BJ (cell line): Measurements from ENCODE around the gene BRCC3. TPM values are rescaled to one million over a fixed set of nuclear protein-coding genes. Genes with fewer than 3 reads are reported as not detected.

Experiments used
- CTCF ChIA-PET: fragments of 350-600 bp; formaldehyde crosslinking; extraction: SDS; loops from one replicate; lab custom pipeline; 2021; ENCODE audit warnings: antibody characterized with exemption, inconsistent platforms; lab: Yijun Ruan, JAX
- POLR2A ChIA-PET: fragments of 300-600 bp; sonication (Branson Sonifier 250); formaldehyde crosslinking; extraction: SDS; loops from one replicate; lab custom pipeline; 2021; ENCODE audit warnings: antibody characterized with exemption; lab: Charles Lee
- DNase-seq: peaks from one replicate; pipeline ENCODE4 v3.0.0-alpha.2; 2011; ENCODE audit warnings: low read depth
- H3K27me3 ChIP-seq: 2 replicates; pipeline ENCODE4 v1.6.0; 2011; ENCODE audit warnings: low read length; ENCODE audit not compliant: control insufficient read depth, insufficient read depth
- H3K36me3 ChIP-seq: 2 replicates; pipeline ENCODE4 v1.5.1; 2011; ENCODE audit warnings: low read length; ENCODE audit not compliant: control insufficient read depth, insufficient read depth
- H3K4me3 ChIP-seq: 2 replicates; pipeline ENCODE4 v1.5.1; 2011; ENCODE audit warnings: low read depth, mild to moderate bottlenecking, control low read depth, low read length
- polyA plus RNA-seq: library from polyadenylated mRNA; depleted of rRNA; stranded (reverse); fragments of >200 nt; gene quantifications from 2 replicates; pipeline ENCODE4 v1.2.3, GENCODE V29; 2011
- TF ChIP-seq, protein P1 (sequence below): IDR thresholded peaks from 2 replicates; pipeline ENCODE4 v1.5.1; 2011; ENCODE audit warnings: low read depth, mild to moderate bottlenecking, control low read depth, inconsistent platforms, low read length, moderate library complexity; ENCODE audit not compliant: insufficient read depth

BRCC3 gene
- polyA plus RNA-seq, 1 experiment: 11.6 TPM

DNA sequence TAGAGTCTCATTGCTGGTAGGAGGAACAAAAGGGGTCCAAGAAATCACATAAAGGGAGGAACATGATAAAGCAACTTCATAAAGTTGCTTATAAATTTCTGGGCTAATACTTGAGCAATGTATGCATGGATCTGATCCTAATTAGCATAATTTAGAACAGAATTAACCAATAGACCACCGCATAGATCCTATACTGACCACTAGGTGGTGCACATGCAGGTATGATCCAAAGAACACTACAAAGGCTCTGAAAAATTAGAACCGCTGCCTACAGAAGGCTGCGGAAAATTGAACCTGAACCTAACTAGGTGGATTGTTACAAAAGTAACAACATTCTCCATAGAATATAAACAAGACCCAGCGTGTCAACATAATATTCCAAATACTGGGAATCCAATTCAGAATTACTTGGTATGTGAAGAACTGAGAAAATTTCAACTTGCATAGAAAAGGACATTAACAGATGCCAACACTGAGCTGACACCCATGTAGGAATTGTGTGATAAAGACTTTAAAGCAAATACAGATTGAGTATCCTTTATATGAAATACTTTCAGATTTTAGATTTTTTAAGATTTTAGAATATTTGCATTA is 23.3 kb downstream of the BRCC3 start:
- Histone ChIP-seq H3K36me3 (no peaks in the 10 kb centered on the region), H3K4me3 (no peak overlapping the region), H3K27me3 (no peaks in the 10 kb centered on the region)
- CTCF ChIA-PET: interaction anchor here (0.7 to 1.8 kb wide), 8 partner anchors 9 to 125 kb away, joined by 3 to 5 read pairs (median 4); partner anchors contain the start of gene BRCC3
- POLR2A ChIA-PET: no interaction called here
- TF ChIP-seq, protein P1, sequence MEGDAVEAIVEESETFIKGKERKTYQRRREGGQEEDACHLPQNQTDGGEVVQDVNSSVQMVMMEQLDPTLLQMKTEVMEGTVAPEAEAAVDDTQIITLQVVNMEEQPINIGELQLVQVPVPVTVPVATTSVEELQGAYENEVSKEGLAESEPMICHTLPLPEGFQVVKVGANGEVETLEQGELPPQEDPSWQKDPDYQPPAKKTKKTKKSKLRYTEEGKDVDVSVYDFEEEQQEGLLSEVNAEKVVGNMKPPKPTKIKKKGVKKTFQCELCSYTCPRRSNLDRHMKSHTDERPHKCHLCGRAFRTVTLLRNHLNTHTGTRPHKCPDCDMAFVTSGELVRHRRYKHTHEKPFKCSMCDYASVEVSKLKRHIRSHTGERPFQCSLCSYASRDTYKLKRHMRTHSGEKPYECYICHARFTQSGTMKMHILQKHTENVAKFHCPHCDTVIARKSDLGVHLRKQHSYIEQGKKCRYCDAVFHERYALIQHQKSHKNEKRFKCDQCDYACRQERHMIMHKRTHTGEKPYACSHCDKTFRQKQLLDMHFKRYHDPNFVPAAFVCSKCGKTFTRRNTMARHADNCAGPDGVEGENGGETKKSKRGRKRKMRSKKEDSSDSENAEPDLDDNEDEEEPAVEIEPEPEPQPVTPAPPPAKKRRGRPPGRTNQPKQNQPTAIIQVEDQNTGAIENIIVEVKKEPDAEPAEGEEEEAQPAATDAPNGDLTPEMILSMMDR: peak; percentile 61
- DNase-seq: no peak

DNA sequence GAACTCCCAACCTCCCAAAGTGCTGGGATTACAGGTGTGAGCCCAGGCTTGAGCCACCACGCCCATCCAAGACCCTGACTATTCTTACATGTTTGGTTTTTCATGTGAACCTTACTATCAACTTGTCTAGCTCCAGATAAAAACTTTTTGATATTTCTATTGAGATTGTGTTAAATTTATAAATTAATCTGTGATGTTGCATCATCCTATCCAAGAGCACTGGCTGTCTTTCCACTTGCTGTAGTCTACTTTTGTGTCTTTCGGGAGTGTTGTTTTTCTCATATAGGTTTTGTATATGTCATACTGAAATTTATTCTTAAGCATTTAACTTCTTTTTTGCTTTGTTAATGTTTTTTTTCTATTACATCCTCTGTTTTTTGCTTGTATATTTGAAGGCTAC is 34.6 kb downstream of the BRCC3 start:
- H3K4me3 ChIP-seq: no peak overlapping the region
- DNase-seq: no peak
- POLR2A ChIA-PET: no interaction called here
- H3K36me3 ChIP-seq: no peaks in the 10 kb centered on the region
- CTCF ChIA-PET: interaction anchor here (1.3 kb wide), 1 partner anchor 11 kb away, joined by 4 read pairs; no protein-coding TSS in a partner anchor
- TF ChIP-seq, protein P1: no peak
- no peaks in the 10 kb centered on the region for H3K27me3 ChIP-seq

DNA sequence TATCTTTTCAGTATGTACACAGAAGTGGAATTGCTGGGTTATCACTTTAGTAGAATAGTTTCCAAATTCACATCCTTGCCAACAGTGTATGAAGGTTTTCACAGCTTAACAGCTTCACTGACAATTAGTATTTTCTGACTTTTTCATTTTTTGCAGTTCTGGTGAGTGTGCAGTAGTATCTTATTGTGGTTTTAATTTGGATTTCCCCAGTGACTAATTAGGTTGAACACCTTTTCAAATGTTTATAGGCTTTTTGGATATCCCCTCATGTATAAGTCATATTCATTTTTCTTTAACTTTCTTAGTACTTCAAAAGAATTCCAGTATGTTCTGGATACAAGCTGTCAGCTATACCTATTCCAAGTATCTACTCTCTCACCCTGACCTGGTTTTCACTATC is 37.1 kb downstream of the BRCC3 start:
- POLR2A ChIA-PET: no interaction called here
- H3K4me3 ChIP-seq: no peak overlapping the region

DNA sequence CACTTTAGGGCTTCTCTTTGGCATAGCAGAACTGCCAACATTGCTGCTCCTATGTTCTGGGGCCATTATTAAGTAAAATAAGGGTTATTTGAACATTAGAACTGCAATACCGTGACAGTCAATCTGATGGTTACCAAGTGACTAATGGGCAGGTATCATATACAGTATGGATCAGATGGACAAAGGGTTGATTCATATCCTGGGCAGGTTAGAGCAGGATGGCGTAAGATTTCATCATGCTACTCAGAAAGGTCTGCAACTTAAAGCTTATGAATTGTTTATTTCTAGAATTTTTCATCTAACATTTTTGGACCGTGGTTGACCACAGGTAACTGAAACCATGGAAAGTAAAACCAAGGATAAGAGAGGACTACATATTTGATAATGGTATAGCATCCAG is 40.9 kb downstream of the BRCC3 start:
- DNase-seq: no peak

More for the DNA sequence above, 37.1 kb downstream of the BRCC3 start:
- Histone ChIP-seq H3K36me3 (no peaks in the 10 kb centered on the region), H3K27me3 (no peaks in the 10 kb centered on the region)
- TF ChIP-seq, protein P1: no peak
- CTCF ChIA-PET: no interaction called here
- no peak for DNase-seq

DNA sequence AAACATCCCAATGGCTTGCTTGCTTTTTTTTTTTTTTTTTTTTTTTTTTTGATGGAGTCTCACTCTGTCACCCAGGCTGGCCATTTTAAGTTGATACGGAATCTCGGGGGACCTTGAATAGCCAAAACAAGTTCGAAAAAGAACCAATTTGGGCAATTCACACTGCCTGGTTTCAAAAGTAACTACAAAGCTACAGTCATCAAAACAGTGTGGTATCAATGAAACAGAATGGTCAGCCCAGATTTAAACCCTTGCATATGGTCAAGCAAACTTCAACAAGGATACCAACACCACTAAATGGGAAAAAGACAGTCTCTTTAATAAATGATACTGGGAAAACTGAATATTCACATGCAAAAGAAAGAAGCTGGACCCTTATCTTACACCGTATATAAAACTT is 41.8 kb downstream of the BRCC3 start:
- no peaks in the 10 kb centered on the region for H3K27me3 ChIP-seq
- TF ChIP-seq, protein P1: no peak
- CTCF ChIA-PET: no interaction called here
- no peak overlapping the region for H3K4me3 ChIP-seq
- DNase-seq: no peak
- POLR2A ChIA-PET: no interaction called here
- no peaks in the 10 kb centered on the region for H3K36me3 ChIP-seq

More for the DNA sequence above, 40.9 kb downstream of the BRCC3 start:
- Histone ChIP-seq H3K36me3 (no peaks in the 10 kb centered on the region), H3K27me3 (no peaks in the 10 kb centered on the region), H3K4me3 (no peak overlapping the region)
- CTCF ChIA-PET: no interaction called here
- POLR2A ChIA-PET: no interaction called here
- TF ChIP-seq, protein P1: no peak
